H7 (cell line): Measurements from ENCODE around the gene FNTB. TPM values are rescaled to one million over a fixed set of nuclear protein-coding genes. Genes with fewer than 3 reads are reported as not detected.

Source experiments
- DNase-seq: peaks from one replicate; pipeline ENCODE4 v3.0.0; 2012
- H3K27me3 ChIP-seq: 2 replicates; pipeline ENCODE4 v1.6.0; 2011; ENCODE audit warnings: mild to moderate bottlenecking, low read length; ENCODE audit not compliant: control insufficient read depth, insufficient read depth
- H3K36me3 ChIP-seq: replicated peaks from 2 replicates; pipeline ENCODE4 v1.5.1; 2011; ENCODE audit warnings: low read length; ENCODE audit not compliant: control insufficient read depth, insufficient read depth
- H3K4me3 ChIP-seq: 2 replicates; pipeline ENCODE4 v1.5.1; 2011; ENCODE audit warnings: low read depth, mild to moderate bottlenecking, control low read depth, low read length, moderate library complexity; ENCODE audit not compliant: insufficient read depth
- total RNA-seq: library from RNA; depleted of rRNA; stranded (reverse); fragments of >200 nt; shearing (Covaris generic); gene quantifications from 2 replicates; pipeline ENCODE4 v1.2.3, GENCODE V29; 2014

The FNTB gene
- total RNA-seq, 1 experiment from 2014 or later = 11.4 TPM

DNA sequence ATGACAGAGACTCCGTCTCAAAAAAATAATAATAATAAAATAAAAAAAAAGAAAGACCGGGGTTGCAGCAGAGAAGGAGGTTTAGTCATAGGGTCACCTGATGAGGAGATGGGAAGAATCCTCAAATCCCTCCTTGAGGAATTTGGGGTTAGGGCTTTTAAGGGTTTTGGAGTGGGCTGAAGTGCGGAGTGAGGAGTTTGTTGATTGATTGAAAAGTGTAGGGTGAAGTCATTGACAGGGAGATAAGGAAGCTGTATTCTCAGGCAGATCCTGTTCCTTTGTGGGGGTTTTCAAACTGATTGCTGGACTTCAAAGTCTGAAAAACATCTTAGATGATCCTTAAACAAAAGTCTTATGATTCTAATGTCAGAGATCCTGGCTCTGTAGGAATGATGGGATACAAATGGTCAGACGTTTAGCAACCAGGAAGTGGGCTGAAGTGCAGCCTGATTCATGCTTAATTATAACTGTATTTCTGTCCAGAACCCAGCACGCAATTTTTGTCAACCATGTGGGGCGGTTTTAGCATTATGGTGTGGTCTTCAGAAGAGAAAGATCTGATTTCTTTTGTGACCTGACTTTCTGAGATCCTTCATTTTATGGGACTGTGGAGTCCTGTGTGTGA, 16.0 kb downstream of the FNTB start:
- H3K36me3 ChIP-seq = no peaks in the 10 kb centered on the region; the same call in 1 of the 2 replicates
- no peak for DNase-seq
- no peaks in the 10 kb centered on the region for H3K27me3 ChIP-seq
- no peak overlapping the region for H3K4me3 ChIP-seq

DNA sequence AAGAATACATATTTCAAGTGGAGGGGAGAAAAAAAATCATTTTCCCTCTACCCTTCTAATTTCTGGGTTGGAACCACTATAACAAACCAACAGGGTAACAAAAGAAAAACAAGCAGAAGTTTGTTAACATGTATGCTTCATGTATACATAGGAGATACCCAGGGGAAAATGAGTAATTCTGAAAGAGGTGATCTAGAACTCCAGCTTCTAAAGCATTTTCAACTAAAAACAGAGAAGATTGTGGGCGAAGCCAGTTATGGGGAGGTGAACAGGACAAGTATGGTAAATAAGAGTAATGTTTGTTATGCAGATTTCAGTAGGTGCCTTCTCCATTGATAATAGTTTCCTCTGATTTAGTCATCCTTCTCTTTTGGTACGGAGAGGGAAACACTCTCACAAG, 16.7 kb downstream of the FNTB start:
- Histone ChIP-seq H3K36me3 (no peaks in the 10 kb centered on the region; the same call in 1 of the 2 replicates), H3K27me3 (no peaks in the 10 kb centered on the region), H3K4me3 (no peak overlapping the region)
- DNase-seq = no peak

DNA sequence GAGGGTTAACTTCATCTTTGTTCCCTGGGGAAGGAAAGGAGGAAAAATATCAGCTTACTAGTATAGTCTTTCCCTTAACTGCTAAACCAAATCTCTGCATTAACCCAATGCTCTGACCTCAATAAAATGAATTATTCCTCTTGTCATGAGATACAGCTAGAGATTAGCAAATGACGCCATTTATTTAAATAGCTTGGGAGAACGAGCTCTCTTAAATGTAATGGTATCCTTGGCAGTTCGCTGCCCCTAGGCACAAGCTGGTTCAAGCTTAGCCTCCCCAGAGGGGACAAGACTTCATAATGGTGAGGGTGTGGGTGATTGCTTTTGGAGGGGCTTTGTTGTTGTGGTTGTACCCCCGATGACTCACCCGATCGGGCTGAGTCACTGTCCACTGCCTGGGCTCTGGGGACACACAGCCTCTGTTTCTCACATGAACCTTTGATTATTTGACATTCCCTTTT, 19.6 kb downstream of the FNTB start:
- no peak overlapping the region for H3K4me3 ChIP-seq
- no peaks in the 10 kb centered on the region for H3K27me3 ChIP-seq
- no peak for DNase-seq
- H3K36me3 ChIP-seq = no peaks in the 10 kb centered on the region; the same call in 1 of the 2 replicates

DNA sequence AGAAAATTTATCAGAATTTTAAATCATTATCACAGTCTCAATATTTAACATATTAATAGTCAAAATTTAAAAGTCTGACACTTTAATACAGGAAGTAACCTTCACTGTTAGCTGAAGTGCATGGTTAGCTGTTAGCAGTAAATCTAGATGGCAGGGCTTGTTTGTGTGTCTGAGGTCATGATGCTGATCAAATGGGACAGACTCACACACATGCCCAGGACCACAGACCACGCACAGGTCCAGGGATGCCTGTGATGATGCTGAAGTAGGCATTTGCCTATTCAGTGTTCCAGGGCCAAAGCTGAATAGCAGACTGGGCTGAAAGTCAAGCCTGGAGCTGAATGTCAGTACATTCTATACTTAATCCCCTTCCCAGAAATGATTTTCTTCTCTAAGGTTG, 20.5 kb downstream of the FNTB start:
- H3K27me3 ChIP-seq = no peaks in the 10 kb centered on the region
- no peak for DNase-seq
- no peak overlapping the region for H3K4me3 ChIP-seq
- H3K36me3 ChIP-seq = no peaks in the 10 kb centered on the region; the same call in 1 of the 2 replicates

DNA sequence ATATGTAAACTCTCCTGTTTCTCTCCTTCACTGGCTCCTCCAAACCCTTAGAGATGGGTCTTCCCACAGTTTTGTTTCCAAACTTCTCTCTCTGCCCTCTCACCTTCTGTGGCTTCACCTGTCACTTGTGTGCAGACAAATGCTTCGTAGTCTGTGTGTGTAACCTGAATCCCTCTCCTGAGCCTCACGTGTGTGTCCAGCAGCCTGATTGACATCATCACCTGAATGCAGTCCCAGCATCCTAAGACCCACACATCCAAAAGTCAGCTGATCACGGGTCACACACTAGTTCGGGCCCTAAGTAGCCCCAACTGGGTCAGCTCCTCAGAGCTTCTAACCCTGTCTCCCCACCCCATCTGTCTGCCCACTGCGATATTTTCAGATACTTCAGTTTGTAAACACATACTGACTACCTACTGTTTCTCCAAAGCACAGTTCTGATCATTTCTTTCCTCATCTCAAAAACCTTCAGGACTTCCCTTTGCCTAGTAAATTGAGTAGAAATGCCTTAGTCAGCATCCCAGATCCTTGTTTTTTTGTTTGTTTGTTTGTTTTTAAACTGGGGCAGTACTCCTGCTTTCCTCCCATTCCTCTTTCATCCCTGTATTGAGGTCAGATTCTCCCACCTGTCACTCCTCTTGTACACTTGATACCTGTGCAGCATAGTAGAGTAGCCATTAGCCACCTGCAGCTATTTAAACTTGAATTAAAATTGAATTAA, 23.7 kb downstream of the FNTB start:
- no peaks in the 10 kb centered on the region; the same call in none of the 2 replicates for H3K36me3 ChIP-seq
- H3K27me3 ChIP-seq = no peaks in the 10 kb centered on the region
- DNase-seq = no peak
- no peak overlapping the region for H3K4me3 ChIP-seq

DNA sequence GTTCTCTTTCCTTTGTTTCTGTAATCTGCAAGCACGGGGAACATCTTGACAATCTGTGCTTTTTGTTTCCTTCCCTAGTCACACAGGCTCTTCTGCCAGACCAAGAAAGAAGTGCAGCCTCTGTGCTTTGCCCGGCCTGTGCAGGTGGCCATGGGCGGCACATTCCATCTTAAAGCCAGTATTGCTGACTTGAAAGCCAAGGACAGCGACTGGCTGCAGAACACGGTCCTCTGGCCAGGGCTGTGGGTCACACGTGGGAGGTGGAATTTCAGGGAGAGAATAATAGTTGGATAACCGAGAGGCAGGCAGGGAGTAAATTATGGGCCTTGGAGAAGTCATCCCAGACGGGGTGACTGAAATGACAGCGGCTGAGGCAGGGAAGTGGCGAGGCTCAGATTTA, 24.8 kb downstream of the FNTB start:
- DNase-seq = no peak

DNA sequence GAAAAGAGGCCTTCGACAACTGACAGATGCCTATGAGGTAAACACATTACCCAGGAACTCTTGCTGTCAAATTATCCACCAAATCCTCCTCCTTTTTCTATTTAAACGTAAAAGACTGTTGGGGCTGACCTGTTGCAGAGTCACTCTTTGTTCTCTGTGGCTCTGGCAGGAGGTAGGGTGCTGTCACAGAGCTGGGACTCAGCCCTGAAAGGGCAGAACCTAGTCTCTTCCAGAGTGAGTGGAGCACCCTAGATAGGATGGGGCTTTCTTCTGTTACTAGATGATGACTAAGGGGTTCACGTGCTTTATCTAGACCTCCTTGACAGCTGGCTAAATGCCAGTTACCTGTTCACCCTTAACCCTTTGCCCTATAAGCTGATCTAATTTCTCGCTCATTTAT, 25.7 kb downstream of the FNTB start:
- no peak for DNase-seq
- no peaks in the 10 kb centered on the region for H3K27me3 ChIP-seq
- H3K36me3 ChIP-seq = peaks cover 6% of the 10 kb centered on the region
- no peak overlapping the region for H3K4me3 ChIP-seq

More for the DNA sequence above, 24.8 kb downstream of the FNTB start:
- Histone ChIP-seq H3K36me3 (peaks cover 6% of the 10 kb centered on the region), H3K4me3 (no peak overlapping the region), H3K27me3 (no peaks in the 10 kb centered on the region)

DNA sequence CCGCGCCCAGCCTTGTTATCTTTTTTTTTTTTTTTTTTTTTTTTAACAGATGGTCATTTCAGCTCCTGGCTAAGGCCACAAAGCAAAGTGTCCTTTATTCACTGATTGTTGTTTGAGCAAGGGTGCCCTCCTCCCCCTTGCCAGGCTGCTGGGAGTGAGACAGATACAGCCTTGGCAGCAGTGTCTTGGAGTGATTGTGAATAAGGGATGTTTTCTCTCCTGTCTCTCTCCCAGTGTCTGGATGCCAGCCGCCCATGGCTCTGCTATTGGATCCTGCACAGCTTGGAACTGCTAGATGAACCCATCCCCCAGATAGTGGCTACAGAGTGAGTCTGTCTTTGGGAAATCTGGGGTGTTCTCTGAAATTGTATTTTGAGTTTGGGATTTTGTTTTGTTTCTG, 28.7 kb downstream of the FNTB start:
- Histone ChIP-seq H3K36me3 (peaks cover 6% of the 10 kb centered on the region), H3K4me3 (no peak overlapping the region), H3K27me3 (no peaks in the 10 kb centered on the region)
- no peak for DNase-seq

DNA sequence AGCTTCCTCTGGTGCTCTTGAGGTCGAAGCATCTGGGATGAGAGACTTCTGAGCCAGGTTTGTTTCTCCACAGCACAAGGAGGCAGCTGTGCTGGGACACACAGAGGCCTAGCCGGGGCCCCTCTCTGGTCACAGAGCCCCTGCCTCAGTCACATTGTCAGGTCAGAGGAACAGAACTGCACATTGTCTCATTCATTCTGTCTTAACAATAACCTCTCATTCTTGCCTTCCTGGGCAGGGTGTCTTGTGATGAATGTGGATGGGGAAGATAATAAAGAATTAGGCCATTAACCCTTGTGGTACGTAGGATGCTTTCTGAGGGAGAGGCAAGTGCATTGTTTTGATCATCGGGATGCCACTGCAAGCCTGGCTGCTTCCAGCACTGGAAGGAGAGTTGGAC, 29.8 kb downstream of the FNTB start:
- no peak for DNase-seq
- Histone ChIP-seq H3K4me3 (no peak overlapping the region), H3K36me3 (peaks cover 6% of the 10 kb centered on the region), H3K27me3 (no peaks in the 10 kb centered on the region)

DNA sequence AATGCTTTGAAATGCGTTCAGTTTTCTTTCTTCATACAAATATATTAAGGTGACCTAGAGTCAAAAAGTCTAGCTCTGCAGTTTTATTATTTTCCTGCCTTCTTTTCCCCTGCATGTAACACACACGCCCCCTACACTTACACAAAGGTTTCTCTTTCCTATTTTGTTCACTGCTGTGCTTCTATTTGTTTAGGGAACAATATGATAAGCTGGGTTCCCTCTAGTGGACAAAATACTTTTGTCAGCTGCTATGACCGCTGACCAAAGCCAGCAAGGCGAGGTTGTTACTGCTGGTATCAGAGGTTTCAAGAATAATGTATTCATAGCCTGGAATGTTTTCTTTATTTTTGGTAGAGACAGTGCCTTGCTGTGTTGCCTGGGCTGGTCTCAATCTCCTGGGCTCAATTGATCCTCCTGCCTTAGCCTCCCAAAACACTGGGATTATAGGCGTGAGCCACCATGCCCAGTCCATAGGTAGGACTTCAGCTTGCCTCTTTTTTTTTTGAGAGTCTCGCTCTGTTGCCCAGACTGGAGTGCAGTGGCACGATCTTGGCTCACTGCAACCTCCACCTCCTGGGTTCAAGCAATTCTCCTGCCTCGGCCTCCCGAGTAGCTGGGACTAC, 33.4 kb downstream of the FNTB start:
- Histone ChIP-seq H3K27me3 (no peaks in the 10 kb centered on the region), H3K4me3 (no peak overlapping the region), H3K36me3 (peaks cover 6% of the 10 kb centered on the region)
- peak; percentile 45 for DNase-seq

DNA sequence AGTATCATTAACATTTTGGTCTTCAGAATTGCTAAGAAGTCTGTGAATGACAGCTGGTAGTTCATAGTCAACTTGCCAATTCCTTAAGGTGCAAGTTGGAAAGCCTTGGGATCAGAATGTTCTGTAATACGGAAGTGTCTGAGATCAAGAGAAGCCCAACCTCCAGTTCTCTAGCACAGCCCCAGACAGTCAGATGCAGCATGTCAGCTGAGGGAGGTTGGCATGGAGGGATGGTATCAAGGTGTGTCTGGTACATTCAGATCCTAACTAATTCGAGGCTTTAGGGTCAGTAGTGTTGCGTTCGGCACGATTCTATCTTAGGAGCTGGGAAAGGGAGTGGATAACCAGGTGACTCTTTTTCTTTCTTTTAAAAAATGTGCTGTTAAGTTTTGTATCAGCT, 38.3 kb downstream of the FNTB start:
- DNase-seq = no peak
- Histone ChIP-seq H3K36me3 (peaks cover 5% of the 10 kb centered on the region), H3K4me3 (no peak overlapping the region), H3K27me3 (no peaks in the 10 kb centered on the region)

DNA sequence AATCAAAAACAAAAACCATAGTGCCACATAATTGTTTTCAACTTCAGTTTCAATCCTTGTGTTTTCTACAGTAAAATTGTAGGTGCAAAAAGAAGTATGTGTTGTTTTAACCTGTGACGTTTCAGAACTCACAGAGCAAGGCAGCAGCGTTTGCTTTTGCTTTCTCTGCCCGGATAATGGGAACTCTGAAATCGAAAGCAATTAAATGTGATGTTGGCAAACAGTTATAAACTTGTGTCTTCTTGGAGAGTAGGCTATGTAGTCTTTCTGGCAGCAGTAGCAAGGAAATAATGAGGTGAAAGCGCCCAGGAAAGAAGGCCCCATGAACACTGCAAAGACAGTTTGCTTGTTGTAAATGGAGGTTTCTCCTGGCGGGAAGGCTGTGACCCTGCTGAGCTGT, 39.1 kb downstream of the FNTB start:
- Histone ChIP-seq H3K36me3 (peaks cover 5% of the 10 kb centered on the region), H3K4me3 (no peak overlapping the region), H3K27me3 (no peaks in the 10 kb centered on the region)
- DNase-seq = no peak

DNA sequence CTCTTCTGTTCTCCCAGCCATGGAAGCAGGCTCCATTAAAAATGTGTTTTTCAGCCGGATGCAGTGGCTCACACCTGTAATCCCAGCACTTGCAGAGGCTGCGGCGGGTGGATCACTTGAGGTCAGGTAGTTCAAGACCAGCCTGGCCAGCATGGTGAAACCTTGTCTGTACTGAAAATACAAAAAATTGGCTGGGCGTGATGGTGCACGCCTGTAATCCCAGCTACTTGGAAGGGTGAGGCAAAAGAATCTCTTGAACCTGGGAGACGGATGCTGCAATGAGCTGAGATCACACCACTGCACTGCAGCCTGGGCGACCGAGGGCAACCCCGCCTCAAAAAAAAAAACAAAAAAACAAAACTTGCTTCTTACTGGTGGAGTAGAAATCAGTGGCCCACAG, 39.8 kb downstream of the FNTB start:
- Histone ChIP-seq H3K36me3 (peaks cover 5% of the 10 kb centered on the region), H3K27me3 (no peaks in the 10 kb centered on the region), H3K4me3 (no peak overlapping the region)
- no peak for DNase-seq

DNA sequence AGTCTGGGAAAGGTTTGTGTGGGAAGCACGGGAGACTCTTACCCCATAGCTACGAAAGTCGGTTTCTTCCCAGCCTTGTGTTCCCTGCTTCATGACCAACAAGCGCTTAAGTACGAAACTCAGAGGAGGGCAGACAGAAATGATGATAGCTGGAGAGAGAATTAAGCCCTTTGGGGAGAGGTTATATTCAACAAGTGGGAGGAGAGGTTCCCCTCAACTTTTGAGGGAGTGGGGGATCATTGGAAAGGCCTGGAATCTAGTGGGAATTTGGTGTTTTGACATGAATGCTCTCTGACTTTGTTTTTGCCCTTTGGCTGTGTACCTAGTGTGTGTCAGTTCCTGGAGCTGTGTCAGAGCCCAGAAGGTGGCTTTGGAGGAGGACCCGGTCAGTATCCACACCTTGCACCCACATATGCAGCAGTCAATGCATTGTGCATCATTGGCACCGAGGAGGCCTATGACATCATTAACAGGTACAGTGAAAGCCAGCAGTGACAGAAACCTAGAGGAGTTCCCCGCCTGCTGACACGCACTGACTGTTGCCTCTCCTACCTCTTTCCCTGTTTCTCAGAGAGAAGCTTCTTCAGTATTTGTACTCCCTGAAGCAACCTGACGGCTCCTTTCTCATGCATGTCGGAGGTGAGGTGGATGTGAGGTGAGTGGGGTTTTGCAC, 40.6 kb downstream of the FNTB start:
- Histone ChIP-seq H3K27me3 (no peaks in the 10 kb centered on the region), H3K4me3 (no peak overlapping the region), H3K36me3 (peaks cover 5% of the 10 kb centered on the region)
- DNase-seq = no peak
